ENCODE results near the gene TESPA1. TPM values are rescaled to one million over a fixed set of nuclear protein-coding genes. Genes with fewer than 3 reads are reported as not detected.

The TESPA1 gene
- total RNA-seq, 1 experiment from 2014 or later, result 0.39 TPM

- H3K4me1 Mint-ChIP-seq, result peaks cover 28% of the 10 kb centered on the region
- peak within 1 kb of the TSS; percentile 69 for H3K4me3 Mint-ChIP-seq
- H3K27ac Mint-ChIP-seq, result no peak within 1 kb of the TSS
- no peaks in the 10 kb centered on the region for H3K9me3 Mint-ChIP-seq
- DNase-seq (ENCODE audit: low spot score), result peak; percentile 92
- peak; percentile 100 for ATAC-seq
- POLR2A ChIA-PET, result no interaction called here
- CTCF ChIA-PET, result interaction anchor here (1.0 to 2.4 kb wide), 10 partner anchors 15 to 440 kb away, joined by 3 to 15 read pairs (median 6); no protein-coding TSS in a partner anchor
- H3K27me3 Mint-ChIP-seq (ENCODE audit: low read depth), result peaks cover 20% of the 10 kb centered on the region
- no peaks in the 10 kb centered on the region for H3K36me3 Mint-ChIP-seq
- TF ChIP-seq TCF7 (CRISPR knock-in tag; IDR thresholded peaks at IDR 0.05; ENCODE audit: low read depth), result 0 out of 2 replicates have a peak, but pooled peaks have one; percentile 72
- TF ChIP-seq, protein P1, sequence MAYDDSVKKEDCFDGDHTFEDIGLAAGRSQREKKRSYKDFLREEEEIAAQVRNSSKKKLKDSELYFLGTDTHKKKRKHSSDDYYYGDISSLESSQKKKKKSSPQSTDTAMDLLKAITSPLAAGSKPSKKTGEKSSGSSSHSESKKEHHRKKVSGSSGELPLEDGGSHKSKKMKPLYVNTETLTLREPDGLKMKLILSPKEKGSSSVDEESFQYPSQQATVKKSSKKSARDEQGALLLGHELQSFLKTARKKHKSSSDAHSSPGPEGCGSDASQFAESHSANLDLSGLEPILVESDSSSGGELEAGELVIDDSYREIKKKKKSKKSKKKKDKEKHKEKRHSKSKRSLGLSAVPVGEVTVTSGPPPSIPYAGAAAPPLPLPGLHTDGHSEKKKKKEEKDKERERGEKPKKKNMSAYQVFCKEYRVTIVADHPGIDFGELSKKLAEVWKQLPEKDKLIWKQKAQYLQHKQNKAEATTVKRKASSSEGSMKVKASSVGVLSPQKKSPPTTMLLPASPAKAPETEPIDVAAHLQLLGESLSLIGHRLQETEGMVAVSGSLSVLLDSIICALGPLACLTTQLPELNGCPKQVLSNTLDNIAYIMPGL (CRISPR knock-in tag; IDR thresholded peaks at IDR 0.05), result no peak
- TF ChIP-seq GTF2I (CRISPR knock-in tag; conservative IDR thresholded peaks at IDR 0.05), result no peak
- no peak for TF ChIP-seq IRF2 (CRISPR knock-in tag; IDR thresholded peaks at IDR 0.05; ENCODE audit: borderline replicate concordance, low read depth)
- no peak for TF ChIP-seq ATF3 (CRISPR knock-in tag; conservative IDR thresholded peaks at IDR 0.05)
- TF ChIP-seq ZBTB21 (CRISPR knock-in tag; IDR thresholded peaks at IDR 0.05; ENCODE audit: borderline replicate concordance), result 0 out of 2 replicates have a peak, but pooled peaks have one; percentile 39
- peak; percentile 93 for TF ChIP-seq FOXP1 (CRISPR knock-in tag; IDR thresholded peaks at IDR 0.05; ENCODE audit: borderline replicate concordance)
- TF ChIP-seq FOXJ3 (CRISPR knock-in tag; IDR thresholded peaks at IDR 0.05; ENCODE audit: borderline replicate concordance), result 0 out of 2 replicates have a peak, but pooled peaks have one; percentile 75
- TF ChIP-seq TEAD1 (CRISPR knock-in tag; IDR thresholded peaks at IDR 0.05), result peak; percentile 90; the same call in 1 of the 2 replicates
- peak; percentile 21; the same call in 1 of the 2 replicates for TF ChIP-seq ZNF423 (CRISPR knock-in tag; IDR thresholded peaks at IDR 0.05)
- TF ChIP-seq NFE2L1 (CRISPR knock-in tag; IDR thresholded peaks at IDR 0.05), result peak; percentile 76; the same call in 1 of the 2 replicates
- TF ChIP-seq NR2C2 (CRISPR knock-in tag; IDR thresholded peaks at IDR 0.05), result peak; percentile 73
- peak; percentile 76; the same call in 1 of the 2 replicates for TF ChIP-seq ZNF281 (CRISPR knock-in tag; IDR thresholded peaks at IDR 0.05)
- no peak for TF ChIP-seq CDX4 (CRISPR knock-in tag; IDR thresholded peaks at IDR 0.05; ENCODE audit: borderline replicate concordance)
- no peak for TF ChIP-seq ZNF317 (CRISPR knock-in tag; IDR thresholded peaks at IDR 0.05; ENCODE audit: borderline replicate concordance, low read depth)
- TF ChIP-seq OVOL2 (CRISPR knock-in tag; IDR thresholded peaks at IDR 0.05; ENCODE audit: borderline replicate concordance), result no peak
- TF ChIP-seq, protein P2, sequence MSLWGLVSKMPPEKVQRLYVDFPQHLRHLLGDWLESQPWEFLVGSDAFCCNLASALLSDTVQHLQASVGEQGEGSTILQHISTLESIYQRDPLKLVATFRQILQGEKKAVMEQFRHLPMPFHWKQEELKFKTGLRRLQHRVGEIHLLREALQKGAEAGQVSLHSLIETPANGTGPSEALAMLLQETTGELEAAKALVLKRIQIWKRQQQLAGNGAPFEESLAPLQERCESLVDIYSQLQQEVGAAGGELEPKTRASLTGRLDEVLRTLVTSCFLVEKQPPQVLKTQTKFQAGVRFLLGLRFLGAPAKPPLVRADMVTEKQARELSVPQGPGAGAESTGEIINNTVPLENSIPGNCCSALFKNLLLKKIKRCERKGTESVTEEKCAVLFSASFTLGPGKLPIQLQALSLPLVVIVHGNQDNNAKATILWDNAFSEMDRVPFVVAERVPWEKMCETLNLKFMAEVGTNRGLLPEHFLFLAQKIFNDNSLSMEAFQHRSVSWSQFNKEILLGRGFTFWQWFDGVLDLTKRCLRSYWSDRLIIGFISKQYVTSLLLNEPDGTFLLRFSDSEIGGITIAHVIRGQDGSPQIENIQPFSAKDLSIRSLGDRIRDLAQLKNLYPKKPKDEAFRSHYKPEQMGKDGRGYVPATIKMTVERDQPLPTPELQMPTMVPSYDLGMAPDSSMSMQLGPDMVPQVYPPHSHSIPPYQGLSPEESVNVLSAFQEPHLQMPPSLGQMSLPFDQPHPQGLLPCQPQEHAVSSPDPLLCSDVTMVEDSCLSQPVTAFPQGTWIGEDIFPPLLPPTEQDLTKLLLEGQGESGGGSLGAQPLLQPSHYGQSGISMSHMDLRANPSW (CRISPR knock-in tag; conservative IDR thresholded peaks at IDR 0.05; ENCODE audit: low read depth), result no peak
- TF ChIP-seq IRF1 (CRISPR knock-in tag; IDR thresholded peaks at IDR 0.05), result peak; percentile 94
- peak; percentile 79; the same call in 1 of the 2 replicates for TF ChIP-seq TP53 (CRISPR knock-in tag; IDR thresholded peaks at IDR 0.05)
- TF ChIP-seq TEAD4 (CRISPR knock-in tag; IDR thresholded peaks at IDR 0.05), result peak; percentile 75; the same call in 1 of the 2 replicates
- peak; percentile 67; the same call in 1 of the 2 replicates for TF ChIP-seq CREM (CRISPR knock-in tag; IDR thresholded peaks at IDR 0.05)
- TF ChIP-seq, protein P3, sequence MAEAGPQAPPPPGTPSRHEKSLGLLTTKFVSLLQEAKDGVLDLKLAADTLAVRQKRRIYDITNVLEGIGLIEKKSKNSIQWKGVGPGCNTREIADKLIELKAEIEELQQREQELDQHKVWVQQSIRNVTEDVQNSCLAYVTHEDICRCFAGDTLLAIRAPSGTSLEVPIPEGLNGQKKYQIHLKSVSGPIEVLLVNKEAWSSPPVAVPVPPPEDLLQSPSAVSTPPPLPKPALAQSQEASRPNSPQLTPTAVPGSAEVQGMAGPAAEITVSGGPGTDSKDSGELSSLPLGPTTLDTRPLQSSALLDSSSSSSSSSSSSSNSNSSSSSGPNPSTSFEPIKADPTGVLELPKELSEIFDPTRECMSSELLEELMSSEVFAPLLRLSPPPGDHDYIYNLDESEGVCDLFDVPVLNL (CRISPR knock-in tag; IDR thresholded peaks at IDR 0.05; ENCODE audit: borderline replicate concordance, low read depth), result peak; percentile 60; the same call in 1 of the 2 replicates
- TF ChIP-seq SP1 (CRISPR knock-in tag; conservative IDR thresholded peaks at IDR 0.05), result no peak; the same call in 1 of the 2 replicates
- TF ChIP-seq ZNF232 (CRISPR knock-in tag; IDR thresholded peaks at IDR 0.05), result peak; percentile 58; the same call in 1 of the 2 replicates
- TF ChIP-seq KAT7 (CRISPR knock-in tag; IDR thresholded peaks at IDR 0.05; ENCODE audit: borderline replicate concordance), result no peak
- TF ChIP-seq RORB (CRISPR knock-in tag; IDR thresholded peaks at IDR 0.05), result no peak
Measured at GRCh38 chr12:55019784-55020183, 35.2 kb upstream of the TESPA1 start, which contains the start of gene NEUROD4. Gene NEUROD4 (plus strand): TSS chr12:55019974. CDS start chr12:55026440, 6,466 bp downstream.
